Liver (tissue), 9 donors: ENCODE data around the gene SCRN2. TPM values are rescaled to one million over a fixed set of nuclear protein-coding genes. Genes with fewer than 3 reads are reported as not detected.

Experiments
- DNase-seq: peaks from one replicate; pipeline ENCODE4 v3.0.0-alpha.2; 2017; ENCODE audit warnings: low spot score
- H3K27ac ChIP-seq, 2 donors: one replicate each; pipeline ENCODE4 v1.7.0; 2013; ENCODE audit warnings: inconsistent platforms in 2 of 2, low read length in 2 of 2, control low read depth in 1 of 2, low read depth in 1 of 2, mild to moderate bottlenecking in 1 of 2
- H3K27me3 ChIP-seq, 4 donors: one replicate each; pipeline versions ENCODE4 v1.6.1 to v1.7.0; 2013; ENCODE audit warnings: low read length in 3 of 4, inconsistent platforms in 1 of 4, mild to moderate bottlenecking in 1 of 4, moderate library complexity in 1 of 4; ENCODE audit not compliant: control insufficient read depth in 4 of 4, insufficient read depth in 4 of 4
- H3K36me3 ChIP-seq, 4 donors: one replicate each; pipeline versions ENCODE4 v1.6.1 to v1.7.0; 2013; ENCODE audit warnings: low read length in 3 of 4, mild to moderate bottlenecking in 3 of 4, low read depth in 1 of 4, moderate library complexity in 1 of 4; ENCODE audit not compliant: control insufficient read depth in 4 of 4, insufficient read depth in 3 of 4
- H3K4me1 ChIP-seq, 4 donors: one replicate each; pipeline versions ENCODE4 v1.6.1 to v1.7.0; 2013; ENCODE audit warnings: low read length in 3 of 4, mild to moderate bottlenecking in 3 of 4, moderate library complexity in 1 of 4; ENCODE audit not compliant: control insufficient read depth in 4 of 4, insufficient read depth in 4 of 4
- H3K4me3 ChIP-seq, 3 donors: one replicate each; pipeline versions ENCODE4 v1.6.1 to v1.7.0; 2013; ENCODE audit warnings: low read length in 3 of 3, control low read depth in 1 of 3, low read depth in 1 of 3, mild to moderate bottlenecking in 1 of 3
- H3K9ac ChIP-seq, 2 donors: one replicate each; pipeline ENCODE4 v1.7.0; 2013; ENCODE audit warnings: low read length in 2 of 2, mild to moderate bottlenecking in 2 of 2, moderate library complexity in 2 of 2, control low read depth in 1 of 2, low read depth in 1 of 2
- H3K9me3 ChIP-seq, 4 donors: one replicate each; pipeline versions ENCODE4 v1.6.1 to v1.7.0; 2013; ENCODE audit warnings: low read length in 3 of 4; ENCODE audit not compliant: control insufficient read depth in 4 of 4
- FOXA1 ChIP-seq: IDR thresholded peaks from 2 replicates; pipeline ENCODE4 v1.6.1; 2016; ENCODE audit warnings: antibody characterized with exemption
- FOXA2 ChIP-seq: IDR thresholded peaks from 2 replicates; pipeline ENCODE4 v1.6.1; 2016; ENCODE audit warnings: antibody characterized with exemption
- GABPA ChIP-seq, 2 donors: IDR thresholded peaks in 1 of 2; conservative IDR thresholded peaks in 1 of 2; 2 replicates each; pipeline ENCODE4 v1.6.1; 2016; ENCODE audit warnings: antibody characterized with exemption in 2 of 2, mild to moderate bottlenecking in 1 of 2, moderate library complexity in 1 of 2
- HNF4G ChIP-seq: IDR thresholded peaks from 2 replicates; pipeline ENCODE4 v1.6.1; 2016; ENCODE audit warnings: antibody characterized with exemption
- JUND ChIP-seq, 2 donors: IDR thresholded peaks; 2 replicates each; pipeline ENCODE4 v1.6.1; 2016; ENCODE audit warnings: antibody characterized with exemption in 2 of 2
- MAX ChIP-seq: IDR thresholded peaks from 2 replicates; pipeline ENCODE4 v1.6.1; 2016; ENCODE audit warnings: antibody characterized with exemption
- NR2F2 ChIP-seq: IDR thresholded peaks from 2 replicates; pipeline ENCODE4 v1.6.1; 2016; ENCODE audit warnings: antibody characterized with exemption
- RAD21 ChIP-seq, 2 donors: IDR thresholded peaks; 2 replicates each; pipeline ENCODE4 v1.6.1; 2016; ENCODE audit warnings: antibody characterized with exemption in 2 of 2, mild to moderate bottlenecking in 2 of 2
- REST ChIP-seq: IDR thresholded peaks from 2 replicates; pipeline ENCODE4 v1.6.1; 2016; ENCODE audit warnings: antibody characterized with exemption, mild to moderate bottlenecking
- RXRA ChIP-seq, 2 donors: IDR thresholded peaks; 2 replicates each; pipeline ENCODE4 v1.6.1; 2017 to 2018; ENCODE audit warnings: antibody characterized with exemption in 2 of 2, mild to moderate bottlenecking in 1 of 2
- SP1 ChIP-seq: IDR thresholded peaks from 2 replicates; pipeline ENCODE4 v1.6.1; 2018; ENCODE audit warnings: antibody characterized with exemption, mild to moderate bottlenecking
- TAF1 ChIP-seq: conservative IDR thresholded peaks from 2 replicates; pipeline ENCODE4 v1.6.1; 2016; ENCODE audit warnings: antibody characterized with exemption, mild to moderate bottlenecking
- YY1 ChIP-seq: IDR thresholded peaks from 2 replicates; pipeline ENCODE4 v1.6.1; 2016; ENCODE audit warnings: antibody characterized with exemption, mild to moderate bottlenecking
- ZBTB33 ChIP-seq: IDR thresholded peaks from 2 replicates; pipeline ENCODE4 v1.6.1; 2016; ENCODE audit warnings: antibody characterized with exemption
- WGBS: extraction: QIAGEN DNeasy Blood & Tissue Kit; methylation state at CpG from one replicate; pipeline ENCODE4 v1.1.7; 2013; 5-methylcytosine and 5-hydroxymethylcytosine counted together
- polyA plus RNA-seq, 2 donors: library from polyadenylated mRNA; stranded (reverse) in 1 of 2; unstranded in 1 of 2; fragments of 200-250 nt in 1 of 2; fragments of >200 nt in 1 of 2; fragmentation: Nextera tagmentation in 1 of 2; extraction: Ambion mirVana in 1 of 2; gene quantifications; one replicate each; pipeline versions ENCODE4 v1.2.1 to v1.2.3, GENCODE V29; 2013 to 2015
- total RNA-seq, 2 donors: library from RNA; depleted of rRNA; stranded (reverse); fragments of >200 nt; gene quantifications; one replicate each; pipeline ENCODE4 v1.2.3, GENCODE V29; 2014
- TF ChIP-seq, protein P1 (sequence below): fragments of 150-350 bp; IDR thresholded peaks from 2 replicates; pipeline ENCODE4 v1.5.1; 2017; ENCODE audit warnings: improper control_type of control experiment, low read depth, low read length; ENCODE audit not compliant: missing input control
- TF ChIP-seq, protein P2 (sequence below): IDR thresholded peaks from 2 replicates; pipeline ENCODE4 v1.6.1; 2016; ENCODE audit warnings: antibody characterized with exemption
- donor health status: healthy.
- donor health status: healthy.
- donor health status: healthy.
- donor health status: healthy.
- donor health status: healthy.

Gene SCRN2
- total and polyA plus RNA-seq, 4 donors, result 17.8 to 27.4 (median 20.3) TPM

- Histone ChIP-seq H3K4me3 (peak overlapping the region; percentile 63 to 100 (median 99)), H3K4me1 (peaks cover 7 to 27% (median 23%) of the 10 kb centered on the region in 4 donors), H3K9me3 (no peaks in the 10 kb centered on the region), H3K27ac (peak overlapping the region; percentile 67 to 78), H3K9ac (peak overlapping the region; percentile 79 to 82), H3K36me3 (peaks cover 9 to 21% (median 14%) of the 10 kb centered on the region in 4 donors), H3K27me3 (no peaks in the 10 kb centered on the region)
- WGBS, result 67% methylated on average over 18 of the region's 18 CpGs
- DNase-seq, result no peak
- TF ChIP-seq HNF4G (no peak), NR2F2 (no peak), ZBTB33 (no peak), YY1 (no peak), JUND (IDR thresholded peaks at IDR 0.05) (no peak)
- TF ChIP-seq, protein P1, sequence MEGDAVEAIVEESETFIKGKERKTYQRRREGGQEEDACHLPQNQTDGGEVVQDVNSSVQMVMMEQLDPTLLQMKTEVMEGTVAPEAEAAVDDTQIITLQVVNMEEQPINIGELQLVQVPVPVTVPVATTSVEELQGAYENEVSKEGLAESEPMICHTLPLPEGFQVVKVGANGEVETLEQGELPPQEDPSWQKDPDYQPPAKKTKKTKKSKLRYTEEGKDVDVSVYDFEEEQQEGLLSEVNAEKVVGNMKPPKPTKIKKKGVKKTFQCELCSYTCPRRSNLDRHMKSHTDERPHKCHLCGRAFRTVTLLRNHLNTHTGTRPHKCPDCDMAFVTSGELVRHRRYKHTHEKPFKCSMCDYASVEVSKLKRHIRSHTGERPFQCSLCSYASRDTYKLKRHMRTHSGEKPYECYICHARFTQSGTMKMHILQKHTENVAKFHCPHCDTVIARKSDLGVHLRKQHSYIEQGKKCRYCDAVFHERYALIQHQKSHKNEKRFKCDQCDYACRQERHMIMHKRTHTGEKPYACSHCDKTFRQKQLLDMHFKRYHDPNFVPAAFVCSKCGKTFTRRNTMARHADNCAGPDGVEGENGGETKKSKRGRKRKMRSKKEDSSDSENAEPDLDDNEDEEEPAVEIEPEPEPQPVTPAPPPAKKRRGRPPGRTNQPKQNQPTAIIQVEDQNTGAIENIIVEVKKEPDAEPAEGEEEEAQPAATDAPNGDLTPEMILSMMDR, result no peak
- TF ChIP-seq, protein P2, sequence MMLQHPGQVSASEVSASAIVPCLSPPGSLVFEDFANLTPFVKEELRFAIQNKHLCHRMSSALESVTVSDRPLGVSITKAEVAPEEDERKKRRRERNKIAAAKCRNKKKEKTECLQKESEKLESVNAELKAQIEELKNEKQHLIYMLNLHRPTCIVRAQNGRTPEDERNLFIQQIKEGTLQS, result no peak
Measured at GRCh38 chr17:47830396-47831002, 10.6 kb downstream of the SCRN2 start.

- Histone ChIP-seq H3K36me3 (peaks cover 11 to 25% (median 16%) of the 10 kb centered on the region in 4 donors), H3K4me3 (no peak overlapping the region), H3K27me3 (no peaks in the 10 kb centered on the region), H3K9me3 (no peaks in the 10 kb centered on the region), H3K9ac (peak overlapping the region in 1 of 2 donors; percentile 32), H3K27ac (no peak overlapping the region), H3K4me1 (peaks cover 7 to 27% (median 23%) of the 10 kb centered on the region in 4 donors)
- 78% methylated on average over 3 of the region's 3 CpGs for WGBS
- DNase-seq, result no peak
- no peak for TF ChIP-seq REST
- no peak for TF ChIP-seq RXRA (IDR thresholded peaks at IDR 0.05)
- no peak for TF ChIP-seq GABPA (IDR thresholded peaks at IDR 0.05 in 1 of 2, conservative IDR thresholded peaks at IDR 0.05 in 1 of 2)
- TF ChIP-seq FOXA1, result no peak
- TF ChIP-seq ZBTB33, result no peak
- TF ChIP-seq RAD21 (IDR thresholded peaks at IDR 0.05), result no peak
- TF ChIP-seq, protein P1, result no peak
- TF ChIP-seq MAX, result no peak
- no peak for TF ChIP-seq NR2F2
- TF ChIP-seq, protein P2, result no peak
- no peak for TF ChIP-seq FOXA2
- no peak for TF ChIP-seq JUND (IDR thresholded peaks at IDR 0.05)
- no peak for TF ChIP-seq SP1
- TF ChIP-seq TAF1, result no peak
- TF ChIP-seq HNF4G, result no peak
Measured at GRCh38 chr17:47829870-47830269, 11.2 kb downstream of the SCRN2 start.
